Hepatocyte (in vitro differentiated cells): Measurements from ENCODE around the gene SLC25A29. TPM values are rescaled to one million over a fixed set of nuclear protein-coding genes. Genes with fewer than 3 reads are reported as not detected.

Experiments
- DNase-seq: peaks from one replicate; pipeline ENCODE4 v3.0.0-alpha.2; 2016; ENCODE audit warnings: low spot score
- H2AFZ ChIP-seq: fragments of 200-600 bp; sonication (generic); 2 replicates; pipeline ENCODE4 v1.6.0; 2016; ENCODE audit warnings: antibody characterized with exemption, mild to moderate bottlenecking
- H3K27ac ChIP-seq: fragments of 200-600 bp; sonication (generic); 2 replicates; pipeline ENCODE4 v1.5.1; 2016; ENCODE audit warnings: mild to moderate bottlenecking
- H3K27me3 ChIP-seq: fragments of 200-600 bp; sonication (generic); 2 replicates; pipeline ENCODE4 v1.6.1; 2016
- H3K36me3 ChIP-seq: fragments of 200-600 bp; sonication (generic); replicated peaks from 2 replicates; pipeline ENCODE4 v1.5.1; 2016; ENCODE audit warnings: low read depth; ENCODE audit not compliant: insufficient read depth
- H3K4me1 ChIP-seq: fragments of 200-600 bp; sonication (generic); 2 replicates; pipeline ENCODE4 v1.5.1; 2016; ENCODE audit warnings: mild to moderate bottlenecking, moderate library complexity; ENCODE audit not compliant: insufficient read depth
- H3K4me2 ChIP-seq: fragments of 200-600 bp; sonication (generic); 2 replicates; pipeline ENCODE4 v1.6.0; 2016
- H3K4me3 ChIP-seq: fragments of 200-600 bp; sonication (generic); 2 replicates; pipeline ENCODE4 v1.5.1; 2016; ENCODE audit warnings: mild to moderate bottlenecking
- H3K79me2 ChIP-seq: fragments of 200-600 bp; sonication (generic); 2 replicates; pipeline ENCODE4 v1.6.0; 2017; ENCODE audit warnings: mild to moderate bottlenecking
- H3K9me2 ChIP-seq: fragments of 200-600 bp; sonication (generic); replicated peaks from 2 replicates; pipeline ENCODE4 v1.6.0; 2017; ENCODE audit warnings: mild to moderate bottlenecking; ENCODE audit not compliant: insufficient read depth
- H3K9me3 ChIP-seq: fragments of 200-600 bp; sonication (generic); 2 replicates; pipeline ENCODE4 v1.5.1; 2016; ENCODE audit warnings: low read depth, mild to moderate bottlenecking
- H4K20me1 ChIP-seq: fragments of 200-600 bp; sonication (generic); 2 replicates; pipeline ENCODE4 v1.6.0; 2016; ENCODE audit warnings: mild to moderate bottlenecking; ENCODE audit not compliant: insufficient read depth, poor library complexity, severe bottlenecking
- CTCF ChIP-seq: fragments of 200-600 bp; sonication (generic); IDR thresholded peaks from 2 replicates; pipeline ENCODE4 v1.5.1; 2016; ENCODE audit warnings: antibody characterized with exemption, mild to moderate bottlenecking; ENCODE audit not compliant: poor library complexity
- EZH2 ChIP-seq: fragments of 200-600 bp; sonication (generic); IDR thresholded peaks from 2 replicates; pipeline ENCODE4 v1.6.1; 2016; ENCODE audit warnings: antibody characterized with exemption, mild to moderate bottlenecking, borderline replicate concordance
- EZH2phosphoT487 ChIP-seq: fragments of 200-600 bp; sonication (generic); IDR thresholded peaks from one replicate; pipeline ENCODE4 v1.6.1; 2018; ENCODE audit warnings: antibody characterized with exemption, mild to moderate bottlenecking, low read depth, moderate library complexity; ENCODE audit not compliant: unreplicated experiment, severe bottlenecking
- WGBS: methylation state at CpG from one replicate; pipeline ENCODE4 v1.1.6; 2016; ENCODE audit warnings: low lambda C conversion rate; ENCODE audit errors: missing lambda C conversion rate; 5-methylcytosine and 5-hydroxymethylcytosine counted together
- polyA plus RNA-seq: library from polyadenylated mRNA; unstranded; fragments of >200 nt; fragmentation: Nextera tagmentation; extraction: Ambion mirVana; gene quantifications from 2 replicates; pipeline ENCODE4 v1.2.1, GENCODE V29; 2016
- total RNA-seq: library from RNA; depleted of rRNA; stranded (reverse); fragments of >200 nt; gene quantifications from 2 replicates; pipeline ENCODE4 v1.2.3, GENCODE V29; 2014

The SLC25A29 gene
- total and polyA plus RNA-seq, 2 experiments from 2014 or later = 73.1 to 90.1 TPM

- H3K4me3 ChIP-seq = no peak overlapping the region
- no peaks in the 10 kb centered on the region for H3K27me3 ChIP-seq
- H3K27ac ChIP-seq = peak overlapping the region; percentile 63
- H3K9me2 ChIP-seq = no peaks in the 10 kb centered on the region
- H3K4me2 ChIP-seq = no peak overlapping the region
- peaks cover 7% of the 10 kb centered on the region for H3K4me1 ChIP-seq
- no peaks in the 10 kb centered on the region for H3K79me2 ChIP-seq
- peak; percentile 62 for DNase-seq
- H2AFZ ChIP-seq = no peak overlapping the region
- no peaks in the 10 kb centered on the region for H3K9me3 ChIP-seq
- TF ChIP-seq EZH2phosphoT487 = no peak
- no peak for TF ChIP-seq CTCF
- TF ChIP-seq EZH2 = no peak
- no peaks in the 10 kb centered on the region for H3K36me3 ChIP-seq
- WGBS = 84% methylated on average over 8 of the region's 8 CpGs
- no peaks in the 10 kb centered on the region for H4K20me1 ChIP-seq
Measured at GRCh38 chr14:100341301-100342031, 35.2 kb upstream of the SLC25A29 start.

- Histone ChIP-seq H3K79me2 (no peaks in the 10 kb centered on the region), H3K4me2 (no peak overlapping the region), H3K9me3 (no peaks in the 10 kb centered on the region), H3K9me2 (no peaks in the 10 kb centered on the region), H3K4me3 (no peak overlapping the region), H3K27me3 (no peaks in the 10 kb centered on the region), H4K20me1 (no peaks in the 10 kb centered on the region), H3K4me1 (peaks cover 7% of the 10 kb centered on the region), H3K36me3 (no peaks in the 10 kb centered on the region), H3K27ac (peak overlapping the region; percentile 63), H2AFZ (no peak overlapping the region)
- DNase-seq = no peak
- 81% methylated on average over 6 of the region's 6 CpGs for WGBS
- no peak for TF ChIP-seq CTCF
- no peak for TF ChIP-seq EZH2phosphoT487
- no peak for TF ChIP-seq EZH2
Measured at GRCh38 chr14:100340423-100340813, 34.2 kb upstream of the SLC25A29 start.

- 91% methylated on average over 6 of the region's 6 CpGs for WGBS
- no peak overlapping the region for H3K4me2 ChIP-seq
- H3K9me3 ChIP-seq = no peaks in the 10 kb centered on the region
- H3K4me3 ChIP-seq = no peak overlapping the region
- no peak overlapping the region for H3K27ac ChIP-seq
- no peak for DNase-seq
- no peaks in the 10 kb centered on the region for H3K9me2 ChIP-seq
- no peak for TF ChIP-seq CTCF
- no peak for TF ChIP-seq EZH2phosphoT487
- peaks cover 7% of the 10 kb centered on the region for H3K4me1 ChIP-seq
- no peak overlapping the region for H2AFZ ChIP-seq
- H3K79me2 ChIP-seq = no peaks in the 10 kb centered on the region
- H3K36me3 ChIP-seq = no peaks in the 10 kb centered on the region
- no peaks in the 10 kb centered on the region for H3K27me3 ChIP-seq
- H4K20me1 ChIP-seq = no peaks in the 10 kb centered on the region
Measured at GRCh38 chr14:100339766-100340422, 33.6 kb upstream of the SLC25A29 start.
